ENCODE measurements around the gene ARRDC2. TPM values are rescaled to one million over a fixed set of nuclear protein-coding genes. Genes with fewer than 3 reads are reported as not detected.

The ARRDC2 gene
- 10 to 100 TPM in 5 of 7 donors, 1 to 10 TPM in 2; 6.8 to 22.8 (median 12.2) TPM for total RNA-seq
- 10 to 100 TPM; 12.9 to 14.7 TPM for polyA plus RNA-seq
- long read RNA-seq, donor 1, partial matches to known transcripts, result 3 of 5 reads
- long read RNA-seq, donor 1, other reads (novel, unspliced or antisense), result 0 of 5 reads
- long read RNA-seq, donor 2, partial matches to known transcripts, result 0 of 2 reads
- long read RNA-seq, donor 2, other reads (novel, unspliced or antisense), result 0 of 2 reads
- long read RNA-seq, donor 3, transcript ARRDC2-202 (8 exons, 2,528 nt), result major isoform, 17 of 32 reads
- long read RNA-seq, donor 3, partial matches to known transcripts, result 8 of 32 reads
- long read RNA-seq, donor 3, other reads (novel, unspliced or antisense), result 4 of 32 reads

DNA sequence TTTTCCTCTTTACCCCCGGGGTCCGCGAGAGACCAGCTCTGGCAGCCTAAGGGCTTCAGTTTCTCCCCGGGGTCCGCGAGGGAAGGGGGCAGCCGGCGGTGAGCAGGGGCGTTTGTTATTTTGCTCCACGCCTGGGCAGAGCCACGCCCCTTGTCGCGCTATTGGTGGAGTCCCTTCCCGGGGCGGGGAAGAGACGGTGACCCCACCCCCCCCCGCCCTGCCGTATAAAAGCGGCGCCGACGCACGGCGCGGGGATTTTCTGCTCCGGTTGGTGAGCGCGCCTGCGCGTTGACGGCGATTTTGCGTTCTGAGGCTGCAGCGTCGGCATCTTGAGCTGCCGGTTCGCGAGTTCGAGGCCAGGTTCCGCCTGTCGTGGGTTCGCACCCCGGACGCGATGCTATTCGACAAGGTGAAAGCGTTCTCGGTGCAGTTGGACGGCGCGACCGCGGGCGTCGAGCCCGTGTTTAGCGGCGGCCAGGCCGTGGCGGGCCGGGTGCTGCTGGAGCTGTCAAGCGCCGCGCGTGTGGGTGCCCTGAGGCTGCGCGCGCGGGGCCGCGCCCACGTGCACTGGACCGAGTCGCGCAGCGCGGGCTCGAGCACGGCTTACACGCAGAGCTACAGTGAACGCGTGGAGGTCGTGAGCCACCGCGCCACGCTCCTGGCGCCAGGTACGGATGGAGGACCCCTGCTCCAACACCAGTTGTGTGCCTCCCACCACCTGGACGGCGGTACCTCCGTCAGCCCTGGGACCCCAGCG, at the start of gene ARRDC2:
ARRDC2 (plus strand) TSS at position 254 of the 757 bp plus-strand sequence; CDS start at position 395, 141 bp downstream.
- 11 to 17% (median 15%) methylated on average over 65 to 92 of the region's 92 CpGs for WGBS, 3 donors
- Histone ChIP-seq H3K4me3 (peak within 1 kb of the TSS; percentile 43), H3K9me3 (no peaks in the 10 kb centered on the region), H3K27me3 (no peaks in the 10 kb centered on the region), H3K36me3 (no peaks in the 10 kb centered on the region), H3K27ac (peak within 1 kb of the TSS; percentile 41 to 60), H3K4me1 (ENCODE audit: insufficient read depth) (peaks cover 4% of the 10 kb centered on the region)
- TF ChIP-seq EP300 (IDR thresholded peaks at IDR 0.05) (no peak), CTCF (IDR thresholded peaks at IDR 0.05) (no peak), POLR2A (IDR thresholded peaks at IDR 0.05) (no peak)
- intact Hi-C loops (cut with DNase I), result loop anchor here in 3 of 4 donors (2.0 to 10.0 kb wide), 4 partner anchors 51 to 417 kb away; a partner anchor contains a TSS
- peak; percentile 85 to 92 (median 89) for DNase-seq

DNA sequence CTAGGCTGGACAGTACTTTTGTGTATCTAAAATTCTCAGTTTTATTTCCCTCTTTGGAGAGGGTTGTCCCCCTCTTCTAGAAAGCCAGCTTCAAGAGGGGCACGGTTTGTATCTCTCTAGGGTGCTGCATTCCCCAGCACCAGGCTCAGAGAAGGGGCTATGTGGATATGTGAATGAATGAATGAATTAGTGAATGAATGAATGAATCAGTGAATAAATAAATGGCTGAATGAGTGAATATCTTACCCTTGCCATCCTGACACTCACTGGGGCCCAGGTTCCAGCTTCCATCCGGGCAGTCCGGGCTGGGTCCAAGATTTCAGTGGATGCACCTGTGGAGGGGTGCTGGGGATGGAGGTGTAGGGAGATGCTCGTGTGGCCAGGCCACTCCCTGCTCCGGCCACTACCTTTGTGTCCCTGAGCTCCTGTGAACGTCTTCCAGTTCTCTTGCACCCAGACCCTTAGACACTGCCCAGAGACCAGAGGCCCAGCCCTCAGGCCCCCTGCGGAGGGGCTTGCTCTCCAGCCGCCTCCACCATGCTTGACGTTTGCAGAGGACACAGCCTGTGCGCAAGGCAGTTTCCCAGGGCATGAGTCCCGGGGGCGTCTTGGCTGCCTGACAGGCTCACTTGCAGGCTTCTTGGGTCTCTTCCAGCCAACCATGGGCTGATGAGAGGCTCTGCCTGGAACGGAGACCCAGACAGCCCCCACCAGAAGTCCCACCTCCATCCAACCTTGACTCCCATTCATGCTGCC, 43.9 kb upstream of the ARRDC2 start:
- DNase-seq, result no peak
- H3K27me3 ChIP-seq, result no peaks in the 10 kb centered on the region
- no peaks in the 10 kb centered on the region for H3K36me3 ChIP-seq
- no peak for TF ChIP-seq EP300 (IDR thresholded peaks at IDR 0.05)
- TF ChIP-seq CTCF (IDR thresholded peaks at IDR 0.05), result no peak
- TF ChIP-seq POLR2A (IDR thresholded peaks at IDR 0.05), result no peak
- 38 to 42% (median 41%) methylated on average over 13 of the region's 13 CpGs for WGBS, 3 donors
- H3K4me1 ChIP-seq (ENCODE audit: insufficient read depth), result peaks cover 3% of the 10 kb centered on the region
- no peak overlapping the region for H3K4me3 ChIP-seq
- no peaks in the 10 kb centered on the region for H3K9me3 ChIP-seq
- intact Hi-C loops (cut with DNase I), result no loop called here
- no peak overlapping the region for H3K27ac ChIP-seq

- no peaks in the 10 kb centered on the region for H3K27me3 ChIP-seq
- intact Hi-C loops (cut with DNase I), result no loop called here
- no peak overlapping the region for H3K27ac ChIP-seq
- no peak overlapping the region for H3K4me3 ChIP-seq
- no peaks in the 10 kb centered on the region for H3K9me3 ChIP-seq
- H3K4me1 ChIP-seq (ENCODE audit: insufficient read depth), result peaks cover 3% of the 10 kb centered on the region
- no peaks in the 10 kb centered on the region for H3K36me3 ChIP-seq
- WGBS, 3 donors, result 75 to 78% (median 75%) methylated on average over 11 of the region's 11 CpGs
- no peak for TF ChIP-seq EP300 (IDR thresholded peaks at IDR 0.05)
- no peak for TF ChIP-seq CTCF (IDR thresholded peaks at IDR 0.05)
- no peak for TF ChIP-seq POLR2A (IDR thresholded peaks at IDR 0.05)
- DNase-seq, result no peak
These were observed 42.4 kb upstream of the ARRDC2 start for GRCh38 chr19:17965370-17966128.

GRCh38 chr19:17966129-17966483, 41.9 kb upstream of the ARRDC2 start:
- H3K9me3 ChIP-seq, result no peaks in the 10 kb centered on the region
- H3K4me3 ChIP-seq, result no peak overlapping the region
- peaks cover 3% of the 10 kb centered on the region for H3K4me1 ChIP-seq (ENCODE audit: insufficient read depth)
- DNase-seq, result no peak
- intact Hi-C loops (cut with DNase I), result no loop called here
- no peak for TF ChIP-seq POLR2A (IDR thresholded peaks at IDR 0.05)
- no peak for TF ChIP-seq EP300 (IDR thresholded peaks at IDR 0.05)
- no peak for TF ChIP-seq CTCF (IDR thresholded peaks at IDR 0.05)
- H3K27ac ChIP-seq, result no peak overlapping the region
- no peaks in the 10 kb centered on the region for H3K27me3 ChIP-seq
- 53 to 56% (median 56%) methylated on average over 2 of the region's 2 CpGs for WGBS, 3 donors
- no peaks in the 10 kb centered on the region for H3K36me3 ChIP-seq

Measured in ovary (tissue), 10 donors.